GM12801 (cell line): ENCODE results near the gene NT5M.

Experiments used
- TF ChIP-seq, protein P1 (sequence below): IDR thresholded peaks from one replicate; pipeline ENCODE4 v1.5.1; 2011; ENCODE audit warnings: control low read depth; ENCODE audit not compliant: insufficient read length; ENCODE audit errors: extremely low read depth

Gene NT5M

DNA sequence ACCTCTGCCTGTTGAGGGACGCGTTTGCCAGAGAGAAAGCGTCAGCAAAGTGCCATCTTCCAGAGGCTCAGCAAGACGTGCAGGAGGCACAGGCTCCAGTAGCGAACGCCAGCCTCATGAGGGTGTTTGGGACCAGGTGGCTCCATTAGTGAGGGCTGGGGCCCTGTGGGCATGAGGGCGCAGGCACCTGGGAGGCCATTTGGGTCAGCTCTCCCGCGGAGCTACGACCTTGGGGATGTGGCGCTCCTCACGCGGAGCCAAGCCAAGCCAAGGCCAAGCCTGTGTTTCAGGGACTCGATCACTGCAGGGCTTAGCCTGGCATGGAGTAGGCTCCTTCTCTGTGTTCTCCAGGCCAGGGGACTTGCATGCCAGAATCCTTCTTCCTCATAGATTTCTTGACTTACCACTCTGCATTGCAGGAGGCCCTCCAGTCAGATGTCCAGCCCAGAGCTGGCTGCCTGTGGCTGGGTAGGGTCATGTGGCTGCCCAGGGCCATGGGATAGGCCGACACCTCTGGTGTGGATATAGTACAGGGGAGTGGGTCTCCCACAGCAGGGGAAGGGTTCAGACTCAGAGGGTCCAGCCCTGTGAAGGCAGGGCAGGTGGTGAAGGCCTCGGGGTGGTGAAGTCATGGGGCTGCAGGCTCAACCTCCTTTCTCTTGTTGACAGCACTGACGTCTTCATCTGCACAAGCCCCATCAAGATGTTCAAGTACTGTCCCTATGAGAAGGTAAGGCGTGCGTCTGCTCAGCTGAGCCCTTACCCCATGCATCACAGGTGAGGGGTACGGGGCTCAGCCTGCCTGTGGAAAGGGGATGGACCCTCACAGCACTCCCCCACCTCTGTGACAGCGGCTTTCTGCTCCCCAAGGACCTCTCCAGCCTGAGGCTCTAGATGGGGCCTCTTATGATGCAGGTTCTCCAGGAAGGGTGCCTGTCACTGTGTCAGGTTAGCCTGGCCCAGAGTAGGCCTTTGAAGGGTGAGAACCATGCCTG lies 19.6 kb downstream of the NT5M start:
- TF ChIP-seq, protein P1, sequence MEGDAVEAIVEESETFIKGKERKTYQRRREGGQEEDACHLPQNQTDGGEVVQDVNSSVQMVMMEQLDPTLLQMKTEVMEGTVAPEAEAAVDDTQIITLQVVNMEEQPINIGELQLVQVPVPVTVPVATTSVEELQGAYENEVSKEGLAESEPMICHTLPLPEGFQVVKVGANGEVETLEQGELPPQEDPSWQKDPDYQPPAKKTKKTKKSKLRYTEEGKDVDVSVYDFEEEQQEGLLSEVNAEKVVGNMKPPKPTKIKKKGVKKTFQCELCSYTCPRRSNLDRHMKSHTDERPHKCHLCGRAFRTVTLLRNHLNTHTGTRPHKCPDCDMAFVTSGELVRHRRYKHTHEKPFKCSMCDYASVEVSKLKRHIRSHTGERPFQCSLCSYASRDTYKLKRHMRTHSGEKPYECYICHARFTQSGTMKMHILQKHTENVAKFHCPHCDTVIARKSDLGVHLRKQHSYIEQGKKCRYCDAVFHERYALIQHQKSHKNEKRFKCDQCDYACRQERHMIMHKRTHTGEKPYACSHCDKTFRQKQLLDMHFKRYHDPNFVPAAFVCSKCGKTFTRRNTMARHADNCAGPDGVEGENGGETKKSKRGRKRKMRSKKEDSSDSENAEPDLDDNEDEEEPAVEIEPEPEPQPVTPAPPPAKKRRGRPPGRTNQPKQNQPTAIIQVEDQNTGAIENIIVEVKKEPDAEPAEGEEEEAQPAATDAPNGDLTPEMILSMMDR = no peak

DNA sequence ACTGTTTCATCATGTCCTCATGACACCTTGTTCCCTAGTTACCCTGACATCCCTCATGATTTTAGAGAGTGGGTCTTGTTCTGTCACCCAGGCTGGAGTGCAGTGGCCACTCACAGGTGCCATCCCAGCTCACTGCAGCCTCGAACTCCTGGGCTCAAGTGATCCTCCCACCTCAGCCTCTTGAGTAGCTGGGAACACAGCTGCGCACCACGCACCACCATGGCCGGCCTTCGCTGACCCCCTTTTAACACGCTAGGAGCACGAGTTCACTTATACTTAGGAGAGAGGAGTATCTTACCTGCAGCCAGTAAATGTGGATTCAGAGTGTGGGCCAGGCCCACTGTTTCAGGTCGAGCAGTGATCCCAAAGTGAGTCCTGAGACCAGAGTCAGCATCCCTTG lies 21.4 kb downstream of the NT5M start:
- TF ChIP-seq, protein P1 = no peak

DNA sequence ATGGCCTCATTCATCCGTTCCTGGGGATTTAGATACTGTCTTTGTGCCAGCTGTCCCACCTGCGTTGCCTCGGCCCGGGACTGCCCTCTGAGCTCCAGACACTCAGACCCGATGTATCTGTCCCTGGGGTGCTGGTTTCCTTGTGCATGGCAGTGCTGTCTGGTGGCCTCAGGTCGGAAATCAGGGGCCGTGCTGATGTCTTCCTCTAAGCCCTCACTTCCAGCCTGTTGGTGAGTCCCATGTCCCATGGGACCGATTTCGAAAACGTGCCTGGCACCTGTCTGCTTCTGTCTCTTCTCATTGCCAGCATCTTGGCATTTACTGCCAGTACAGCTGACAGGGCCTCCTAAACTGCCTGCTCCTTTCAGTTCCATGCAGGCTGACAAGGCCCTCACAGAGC lies 22.1 kb downstream of the NT5M start:
- TF ChIP-seq, protein P1 = no peak

DNA sequence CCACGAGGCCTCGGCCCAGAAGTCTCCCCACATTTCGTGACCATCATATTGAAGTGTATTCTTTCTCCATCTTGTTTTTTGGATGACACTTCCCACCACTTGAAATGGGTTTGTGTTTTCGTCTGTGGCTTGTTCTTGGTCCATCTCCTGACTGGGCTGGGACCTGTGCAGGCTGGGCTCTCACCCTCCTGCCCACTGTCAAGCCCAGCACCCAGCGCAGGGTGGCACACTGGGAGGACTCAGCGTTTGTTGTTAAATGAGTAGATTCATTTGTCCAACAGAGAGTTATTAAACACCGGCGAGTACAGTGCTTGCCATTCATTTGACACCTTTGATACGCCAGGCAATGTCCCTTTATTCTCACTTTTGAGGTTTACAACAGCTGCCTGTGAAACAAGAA lies 22.6 kb downstream of the NT5M start:
- TF ChIP-seq, protein P1 = no peak

DNA sequence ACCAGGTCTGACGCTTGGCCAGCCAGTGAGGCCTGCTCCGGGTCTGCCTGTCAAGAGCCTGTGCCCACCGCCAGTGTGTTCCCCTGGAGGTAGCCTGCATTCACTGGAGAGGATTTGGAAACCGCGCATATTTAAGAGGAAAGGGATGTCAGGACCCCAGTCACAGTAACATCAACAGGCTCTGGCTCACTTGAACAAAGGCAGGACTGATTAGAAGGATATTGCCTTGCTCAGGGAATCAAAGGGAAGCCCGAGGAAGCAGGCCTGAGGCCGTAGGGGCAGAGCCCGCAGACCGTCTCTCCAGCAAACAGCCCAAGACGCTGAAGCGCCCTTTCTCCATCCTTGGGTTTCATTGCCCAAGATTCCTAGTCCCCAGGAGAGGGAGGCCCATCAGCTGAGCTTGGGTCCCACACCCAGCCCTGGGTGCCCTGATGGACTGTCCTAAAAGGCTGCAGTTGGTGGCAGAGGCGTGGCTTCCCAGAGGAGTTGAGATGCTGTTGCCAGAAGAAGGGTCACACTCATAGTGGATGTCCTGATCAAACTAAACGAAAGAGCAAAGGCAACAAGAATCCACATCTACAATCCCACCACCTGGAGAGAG lies 23.2 kb downstream of the NT5M start:
- TF ChIP-seq, protein P1 = no peak

DNA sequence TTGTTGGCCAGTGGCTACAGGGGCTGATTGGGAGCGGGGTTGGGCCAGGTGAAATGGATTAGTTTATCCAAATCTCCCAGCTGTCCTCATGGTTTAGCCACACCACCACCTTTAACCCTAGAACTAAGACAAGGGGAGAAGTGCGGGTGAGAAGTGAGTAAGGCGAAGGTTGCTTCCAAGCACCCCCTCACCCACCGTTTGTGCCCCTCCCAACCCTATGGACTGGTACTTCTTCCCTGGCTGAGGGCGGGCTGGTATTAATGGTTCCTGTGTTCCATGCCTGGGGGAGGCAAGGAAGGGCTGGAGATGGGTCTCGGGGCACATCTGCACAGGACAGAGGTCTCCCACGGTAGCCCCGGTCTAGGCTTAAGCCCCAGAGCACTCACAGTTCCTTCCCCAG lies 25.1 kb downstream of the NT5M start:
- TF ChIP-seq, protein P1 = no peak

DNA sequence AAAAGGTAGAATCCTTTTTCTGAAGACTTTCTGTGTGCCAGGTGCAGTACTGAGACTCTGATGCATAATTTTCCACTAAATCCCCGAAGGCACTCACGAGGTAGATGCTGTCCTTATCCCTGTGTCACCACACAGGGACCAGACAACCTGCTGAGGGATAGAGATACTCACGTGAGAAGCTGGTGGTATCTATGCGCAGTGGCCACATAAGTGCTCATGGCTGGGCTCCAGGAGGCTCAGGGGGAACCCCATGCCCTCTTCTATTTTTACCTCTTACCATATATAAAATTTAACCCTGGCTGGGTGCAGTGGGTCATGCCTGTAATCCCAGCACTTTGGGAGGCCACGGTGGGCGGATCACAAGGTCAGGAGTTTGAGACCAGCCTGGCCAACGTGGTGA lies 38.3 kb downstream of the NT5M start:
- TF ChIP-seq, protein P1 = no peak
